Transverse colon (tissue), 4 donors: ENCODE data around the gene ANKRD23.
"Not testable (repeated sequence)": the region's sequence is repeated elsewhere in the genome, so short reads cannot be mapped to it uniquely, and the experiment has no call there.

Experiments
- POLR2A ChIP-seq: fragments of 450-650 bp; IDR thresholded peaks from one replicate; pipeline ENCODE4 v1.6.1; 2016; ENCODE audit warnings: antibody characterized with exemption, mild to moderate bottlenecking, moderate library complexity
- POLR2AphosphoS5 ChIP-seq, 3 donors: sonication (generic); formaldehyde crosslinking; IDR thresholded peaks; one replicate each; pipeline ENCODE4 v1.6.1; 2016; ENCODE audit warnings: antibody characterized with exemption in 3 of 3
- TF ChIP-seq, protein P1 (sequence below), 5 experiments: fragments of 200-600 bp in 3 of 5; fragments of 450-650 bp in 2 of 5; sonication (generic) in 3 of 5; IDR thresholded peaks; 1 replicate in 2 of 5; 2 replicates in 3 of 5; pipeline ENCODE4 v1.5.1; 2016 to 2017; ENCODE audit warnings: antibody characterized with exemption in 5 of 5, inconsistent platforms in 3 of 5, mild to moderate bottlenecking in 2 of 5, moderate library complexity in 1 of 5

DNA sequence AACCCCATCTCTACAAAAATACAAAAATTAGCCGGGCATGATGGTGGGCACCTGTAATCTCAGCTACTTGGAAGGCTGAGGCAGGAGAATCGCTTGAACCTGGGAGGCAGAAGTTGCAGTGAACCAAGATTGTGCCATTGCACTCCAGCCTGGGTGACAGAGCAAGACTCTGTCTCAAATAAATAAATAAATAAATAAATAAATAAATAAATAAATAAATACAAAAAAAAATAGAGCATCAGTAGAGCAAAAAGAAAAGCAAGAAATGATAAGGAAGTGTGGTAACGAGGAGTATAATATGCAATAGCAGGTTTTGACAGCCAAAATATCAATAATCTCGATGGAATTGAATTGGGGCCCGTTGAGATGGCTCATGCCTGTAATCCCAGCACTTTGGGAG, 45.7 kb upstream of the ANKRD23 start:
- TF ChIP-seq POLR2A; POLR2AphosphoS5 (IDR thresholded peaks at IDR 0.05): not testable (repeated sequence)
- TF ChIP-seq, protein P1, sequence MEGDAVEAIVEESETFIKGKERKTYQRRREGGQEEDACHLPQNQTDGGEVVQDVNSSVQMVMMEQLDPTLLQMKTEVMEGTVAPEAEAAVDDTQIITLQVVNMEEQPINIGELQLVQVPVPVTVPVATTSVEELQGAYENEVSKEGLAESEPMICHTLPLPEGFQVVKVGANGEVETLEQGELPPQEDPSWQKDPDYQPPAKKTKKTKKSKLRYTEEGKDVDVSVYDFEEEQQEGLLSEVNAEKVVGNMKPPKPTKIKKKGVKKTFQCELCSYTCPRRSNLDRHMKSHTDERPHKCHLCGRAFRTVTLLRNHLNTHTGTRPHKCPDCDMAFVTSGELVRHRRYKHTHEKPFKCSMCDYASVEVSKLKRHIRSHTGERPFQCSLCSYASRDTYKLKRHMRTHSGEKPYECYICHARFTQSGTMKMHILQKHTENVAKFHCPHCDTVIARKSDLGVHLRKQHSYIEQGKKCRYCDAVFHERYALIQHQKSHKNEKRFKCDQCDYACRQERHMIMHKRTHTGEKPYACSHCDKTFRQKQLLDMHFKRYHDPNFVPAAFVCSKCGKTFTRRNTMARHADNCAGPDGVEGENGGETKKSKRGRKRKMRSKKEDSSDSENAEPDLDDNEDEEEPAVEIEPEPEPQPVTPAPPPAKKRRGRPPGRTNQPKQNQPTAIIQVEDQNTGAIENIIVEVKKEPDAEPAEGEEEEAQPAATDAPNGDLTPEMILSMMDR (IDR thresholded peaks at IDR 0.05) = not testable (repeated sequence)
